Astrocyte (in vitro differentiated cells and primary cell): Measurements from ENCODE around the gene TMEM258.

ENCODE experiments used
- CTCF ChIP-seq: IDR thresholded peaks from 2 replicates; pipeline ENCODE4 v1.5.1; 2011; ENCODE audit warnings: low read depth, mild to moderate bottlenecking, inconsistent platforms, low read length, moderate library complexity; ENCODE audit not compliant: insufficient read depth
- EZH2 ChIP-seq: IDR thresholded peaks from 2 replicates; pipeline ENCODE4 v1.6.1; 2012; ENCODE audit warnings: mild to moderate bottlenecking, low read length, inconsistent platforms; ENCODE audit not compliant: insufficient read depth

- TF ChIP-seq CTCF (no peak), EZH2 (no peak)
Measured at GRCh38 chr11:61781585-61781984, 10.8 kb downstream of the TMEM258 start.
